Thyroid gland (tissue), 4 donors: ENCODE measurements around the gene FAM241B.

Experiments
- CTCF ChIP-seq, 6 experiments: fragments of 200-600 bp in 3 of 6; fragments of 450-650 bp in 3 of 6; sonication (generic) in 3 of 6; IDR thresholded peaks; one replicate each; pipeline ENCODE4 v1.5.1; 2016 to 2019; ENCODE audit warnings: antibody characterized with exemption in 6 of 6, mild to moderate bottlenecking in 2 of 6, inconsistent platforms in 1 of 6, moderate library complexity in 1 of 6
- POLR2A ChIP-seq, 2 donors: fragments of 450-650 bp; IDR thresholded peaks; one replicate each; pipeline ENCODE4 v1.6.1; 2017; ENCODE audit warnings: antibody characterized with exemption in 2 of 2, mild to moderate bottlenecking in 2 of 2, moderate library complexity in 1 of 2

DNA sequence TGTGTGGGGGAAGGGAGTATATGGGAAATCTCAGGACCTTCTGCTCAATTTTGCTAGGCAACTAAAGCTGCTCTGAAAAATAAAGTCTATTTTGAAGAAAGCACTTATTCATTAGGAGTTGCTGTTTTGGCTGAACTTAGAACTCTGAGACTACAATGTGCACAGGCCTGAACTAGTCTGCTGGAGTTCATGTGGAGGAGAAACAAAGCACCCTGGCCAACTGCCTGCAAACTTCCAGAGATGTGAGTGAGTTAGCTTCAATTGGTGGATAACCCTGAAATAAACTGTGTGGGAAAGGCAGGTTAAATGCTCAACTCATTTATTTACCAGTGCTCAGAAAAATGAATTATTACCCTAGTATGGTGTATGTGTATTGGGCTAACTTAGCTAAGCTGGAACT lies 17.3 kb upstream of the FAM241B start:
- TF ChIP-seq CTCF (IDR thresholded peaks at IDR 0.05): no peak
- TF ChIP-seq POLR2A (IDR thresholded peaks at IDR 0.05): no peak
